Activated effector memory CD4-positive, alpha-beta T cell treated with Interleukin-2 at 50 U/mL for 16 hours (primary cell): Measurements from ENCODE around the gene PI4K2A.
"Not testable (repeated sequence)": the region's sequence is repeated elsewhere in the genome, so short reads cannot be mapped to it uniquely, and the experiment has no call there.

Source experiments
- DNase-seq: peaks from one replicate; pipeline ENCODE4 v3.0.0-alpha.2; 2020

The PI4K2A gene

GRCh38 chr10:97675222-97675621 lies 34.8 kb downstream of the PI4K2A start:
- DNase-seq = no peak

- DNase-seq = peak; percentile 8
Observed at GRCh38 chr10:97676770-97677581, 36.5 kb downstream of the PI4K2A start.

GRCh38 chr10:97679594-97679993 lies 39.1 kb downstream of the PI4K2A start:
- no peak for DNase-seq

GRCh38 chr10:97682042-97682441 lies 41.6 kb downstream of the PI4K2A start:
- DNase-seq = no peak

- DNase-seq = no peak
Observed at GRCh38 chr10:97683556-97684367, 43.3 kb downstream of the PI4K2A start.

GRCh38 chr10:97684368-97684713 lies 43.9 kb downstream of the PI4K2A start:
- not testable (repeated sequence) for DNase-seq

GRCh38 chr10:97684866-97685394 lies 44.5 kb downstream of the PI4K2A start:
- DNase-seq = no peak

GRCh38 chr10:97685395-97685958 lies 45.0 kb downstream of the PI4K2A start:
- no peak for DNase-seq

GRCh38 chr10:97686301-97686961 lies 46.0 kb downstream of the PI4K2A start:
- DNase-seq = peak; percentile 6

- DNase-seq = peak; percentile 91
Observed at GRCh38 chr10:97686962-97687784, 46.7 kb downstream of the PI4K2A start, which contains the start of gene AVPI1. Gene AVPI1, minus strand, starts transcription at chr10:97687241. Its CDS starts 7,336 bp downstream, at chr10:97679905.

- DNase-seq = no peak
Observed at GRCh38 chr10:97687785-97688781, 47.6 kb downstream of the PI4K2A start.

- no peak for DNase-seq
Observed at GRCh38 chr10:97689559-97690020, 49.1 kb downstream of the PI4K2A start.

- no peak for DNase-seq
Observed at GRCh38 chr10:97690133-97690532, 49.7 kb downstream of the PI4K2A start.

GRCh38 chr10:97698072-97698655 lies 57.7 kb downstream of the PI4K2A start:
- DNase-seq = not testable (repeated sequence)

GRCh38 chr10:97701438-97702069 lies 61.1 kb downstream of the PI4K2A start:
- no peak for DNase-seq

- DNase-seq = no peak
Observed at GRCh38 chr10:97703398-97704067, 63.1 kb downstream of the PI4K2A start.

- no peak for DNase-seq
Observed at GRCh38 chr10:97704341-97704740, 63.9 kb downstream of the PI4K2A start.

- DNase-seq = no peak
Observed at GRCh38 chr10:97705006-97705670, 64.7 kb downstream of the PI4K2A start.
